Stimulated activated CD4-positive, alpha-beta T cell treated with anti-CD3 and anti-CD28 coated beads, Interleukin-1b, Interleukin-23, amount 100 ng/mL, for 1 hour (primary cell): ENCODE data around the gene FNDC3B.
A peak's percentile ranks its signal among the peaks of the same experiment; 100 is the strongest.
"Not testable (repeated sequence)": the region's sequence is repeated elsewhere in the genome, so short reads cannot be mapped to it uniquely, and the experiment has no call there.

ENCODE experiments used
- DNase-seq, 2 donors: peaks; one replicate each; pipeline ENCODE4 v3.0.0-alpha.2; 2020; ENCODE audit warnings: low read depth in 2 of 2

FNDC3B gene

DNA sequence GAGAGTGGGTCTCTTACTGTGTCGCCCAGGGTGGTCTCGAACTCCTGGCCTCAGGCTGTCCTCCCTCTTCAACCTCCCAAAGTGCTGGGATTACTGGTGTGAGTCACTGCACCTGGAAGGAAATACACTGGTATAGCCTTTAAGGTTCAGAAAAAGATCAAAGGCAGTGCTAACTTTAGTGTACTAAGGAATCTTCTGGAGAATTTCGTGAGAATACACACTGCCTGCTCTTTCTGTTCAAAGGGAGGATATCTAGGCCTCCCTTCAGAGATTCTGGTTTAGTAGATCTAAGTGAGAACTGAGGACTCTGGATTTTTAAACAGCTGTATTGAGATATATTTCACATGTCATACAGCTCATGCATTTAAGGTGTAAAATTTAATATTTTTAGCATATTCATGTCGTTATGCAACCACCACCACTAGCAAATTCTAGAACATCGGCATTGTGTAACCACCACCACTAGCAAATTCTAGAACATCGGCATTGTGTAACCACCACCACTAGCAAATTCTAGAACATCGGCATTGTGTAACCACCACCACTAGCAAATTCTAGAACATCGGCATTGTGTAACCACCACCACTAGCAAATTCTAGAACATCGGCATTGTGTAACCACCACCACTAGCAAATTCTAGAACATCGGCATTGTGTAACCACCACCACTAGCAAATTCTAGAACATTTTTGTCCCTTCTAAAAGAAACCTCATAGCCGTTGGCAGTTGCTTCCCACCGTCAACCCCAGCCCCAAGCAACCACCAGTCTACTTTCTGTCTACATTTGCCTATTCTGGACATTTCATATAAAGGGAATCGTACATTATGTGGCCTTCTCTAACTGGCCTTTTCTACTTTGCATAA is 54.4 kb downstream of the FNDC3B start:
- DNase-seq, result not testable (repeated sequence)

DNA sequence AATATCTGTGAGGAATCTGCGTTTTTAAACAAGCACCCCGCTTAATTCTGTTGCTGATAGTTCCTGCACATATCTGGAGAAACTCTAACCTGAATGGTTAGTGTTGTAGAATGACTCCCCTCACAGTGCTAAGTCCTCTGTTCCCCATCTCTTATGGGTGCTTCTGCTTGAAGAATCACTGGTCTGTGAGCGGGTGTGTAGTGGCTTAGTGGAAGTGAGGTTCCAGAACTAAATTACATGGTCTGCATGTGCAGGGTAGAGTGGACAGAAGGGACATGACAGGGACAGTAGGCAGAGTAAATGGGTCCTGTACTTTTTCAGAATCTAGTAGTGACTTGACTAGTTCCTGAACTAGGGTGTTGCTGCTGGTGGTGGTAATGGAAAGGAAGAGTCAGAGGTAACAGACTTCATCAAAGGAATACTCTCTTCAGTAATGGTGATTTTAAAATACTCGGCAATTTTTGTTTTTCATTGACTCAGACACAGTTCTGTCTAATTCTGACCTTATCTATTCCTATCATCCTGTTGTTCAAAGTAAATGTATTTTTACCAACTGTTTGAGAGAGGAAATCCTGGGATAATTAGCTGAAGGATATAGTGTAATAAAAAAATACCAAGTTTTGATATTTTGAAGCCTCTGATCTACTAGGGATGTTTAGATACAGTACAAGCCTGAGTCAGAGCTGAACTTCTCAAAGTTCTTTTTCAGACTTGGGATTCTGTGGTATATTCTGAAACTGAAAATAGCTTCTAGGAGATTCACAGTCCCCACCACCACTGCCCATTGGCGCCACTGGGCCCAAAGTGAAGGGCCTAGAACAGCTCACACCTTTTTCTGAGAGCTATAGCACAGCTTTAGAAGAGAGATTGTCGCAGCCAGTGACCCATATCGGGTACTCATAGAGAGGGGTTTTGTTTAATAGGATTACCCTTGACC is 55.5 kb downstream of the FNDC3B start:
- no peak for DNase-seq

DNA sequence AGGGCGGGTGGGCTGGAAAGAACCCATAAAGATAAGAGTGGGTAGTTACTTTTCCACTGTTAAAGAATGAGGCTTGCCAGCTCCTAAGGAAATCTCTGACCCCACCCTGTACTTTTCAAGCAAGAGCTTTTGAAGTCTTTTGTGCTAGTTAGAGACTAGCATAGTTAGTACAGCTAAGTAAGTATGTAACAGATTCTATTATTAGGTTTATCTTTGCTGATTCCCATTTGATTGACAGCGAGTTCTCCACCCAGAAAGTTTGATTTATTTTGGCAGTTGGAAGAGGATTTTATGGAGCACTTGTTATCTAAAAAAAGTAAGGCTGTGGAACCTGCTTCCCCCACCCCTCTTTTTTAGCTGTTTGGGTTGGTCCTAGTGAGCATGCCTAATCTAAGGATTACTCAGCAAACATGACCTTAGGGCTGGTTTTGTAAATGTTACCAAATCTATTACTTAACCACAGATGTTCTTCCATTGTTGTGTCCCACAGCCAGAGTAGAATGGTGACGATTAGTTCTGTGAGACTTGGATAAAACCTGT is 57.6 kb downstream of the FNDC3B start:
- DNase-seq, result no peak

DNA sequence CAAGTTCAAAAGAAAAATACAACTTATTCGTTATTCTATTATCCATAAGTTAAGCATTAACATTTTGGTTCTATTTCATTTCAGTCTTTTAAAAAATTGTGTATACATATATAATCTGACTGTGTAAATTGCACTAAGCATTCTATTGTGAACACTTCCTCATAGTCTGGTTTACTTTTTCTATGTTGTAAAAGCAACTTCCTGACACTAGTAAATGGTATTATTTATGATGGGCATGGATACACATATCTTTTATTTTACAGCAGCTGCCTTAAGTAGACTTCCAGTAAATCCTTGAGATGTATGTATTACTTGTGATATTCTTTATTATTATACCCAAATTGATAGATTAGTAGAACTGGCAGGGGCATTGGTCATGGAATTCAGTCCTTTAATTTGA is 58.2 kb downstream of the FNDC3B start:
- DNase-seq, result no peak

DNA sequence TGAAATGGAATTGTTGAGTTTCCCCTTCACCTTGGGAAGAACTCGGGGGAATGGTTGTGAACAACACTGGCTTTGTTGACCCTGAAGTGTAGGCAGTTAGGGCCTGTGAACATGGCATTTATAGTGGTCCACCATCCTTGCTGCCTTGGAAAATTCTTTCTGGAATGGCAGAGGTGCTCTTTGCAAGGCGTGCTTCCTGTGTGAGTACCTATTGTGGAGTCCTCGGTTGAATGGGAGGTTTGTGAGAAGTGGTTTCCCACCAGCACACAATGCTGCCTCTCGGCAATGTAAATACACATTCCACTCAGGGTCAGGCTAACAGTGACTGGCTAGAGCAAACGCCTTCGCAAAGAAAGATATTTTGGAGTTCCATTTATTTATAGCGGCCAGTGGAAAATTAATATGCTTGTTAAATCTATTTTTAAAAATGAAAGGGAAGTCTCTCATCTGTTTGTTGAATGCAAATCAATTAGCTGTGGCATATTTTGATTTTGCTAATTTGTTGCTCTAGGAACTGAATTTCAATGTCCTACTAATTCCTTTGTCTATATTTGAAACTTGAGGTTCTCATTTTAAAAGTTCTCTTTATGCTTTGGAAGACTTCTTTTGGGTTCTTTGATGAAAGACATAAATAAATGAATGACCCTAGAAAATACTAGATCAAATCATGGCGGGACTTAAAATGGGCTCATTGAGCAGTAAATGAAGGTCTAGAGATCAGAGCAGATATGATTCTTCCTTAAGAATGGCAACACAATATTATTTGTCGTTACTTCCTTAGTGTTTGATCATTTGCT is 59.5 kb downstream of the FNDC3B start:
- no peak for DNase-seq

DNA sequence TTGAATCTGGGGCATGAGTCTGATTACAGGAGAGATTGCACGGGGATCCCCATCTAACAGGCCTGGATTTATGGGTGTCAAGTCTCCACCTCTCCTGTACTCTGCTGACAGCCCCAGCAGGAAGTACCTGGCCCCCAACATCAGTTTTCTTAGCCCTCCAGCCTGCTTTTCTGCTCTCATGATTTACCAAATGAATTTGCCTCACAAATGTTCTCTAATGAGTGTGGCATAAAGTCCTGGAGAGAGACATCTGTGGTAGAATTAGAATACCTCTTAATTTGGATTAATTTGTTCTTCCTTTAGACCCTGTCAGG is 60.1 kb downstream of the FNDC3B start:
- no peak for DNase-seq

DNA sequence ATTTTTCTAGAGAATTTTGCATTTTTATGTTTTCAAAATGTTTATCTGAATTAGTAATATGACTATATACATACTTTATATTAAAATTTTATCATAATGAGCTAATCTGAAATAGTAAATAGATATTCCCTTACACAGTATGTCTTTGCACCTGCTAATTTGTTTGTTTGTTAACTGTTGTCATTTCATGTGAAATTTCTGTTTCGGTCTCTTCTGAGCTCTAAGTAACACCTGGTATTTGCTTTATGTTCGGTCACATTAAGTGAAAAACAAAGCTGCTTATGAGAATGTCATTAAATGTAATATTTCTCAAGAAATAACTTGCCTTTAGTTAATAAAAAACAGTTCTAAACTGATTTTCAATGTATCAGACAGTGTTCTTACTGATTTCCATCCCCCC is 61.1 kb downstream of the FNDC3B start:
- no peak for DNase-seq

DNA sequence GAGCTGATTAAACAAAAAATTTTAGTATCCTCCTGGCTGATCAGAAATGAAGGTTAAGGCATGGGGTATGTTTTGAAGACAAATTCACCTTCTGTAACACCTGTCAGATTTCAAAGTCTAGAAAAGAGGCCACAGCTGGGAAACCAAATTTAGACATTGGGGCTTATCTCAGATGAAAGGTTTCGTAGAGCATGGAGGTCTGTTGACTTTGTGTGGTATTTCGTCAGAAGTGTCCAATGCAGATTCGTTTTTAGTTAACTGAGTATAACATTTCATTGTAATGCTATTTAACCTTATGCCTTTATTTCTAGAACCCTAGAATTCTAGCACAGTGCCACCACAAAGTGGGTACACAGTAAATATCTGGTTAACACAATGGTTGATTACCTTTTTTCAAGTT is 61.7 kb downstream of the FNDC3B start:
- DNase-seq, result no peak

DNA sequence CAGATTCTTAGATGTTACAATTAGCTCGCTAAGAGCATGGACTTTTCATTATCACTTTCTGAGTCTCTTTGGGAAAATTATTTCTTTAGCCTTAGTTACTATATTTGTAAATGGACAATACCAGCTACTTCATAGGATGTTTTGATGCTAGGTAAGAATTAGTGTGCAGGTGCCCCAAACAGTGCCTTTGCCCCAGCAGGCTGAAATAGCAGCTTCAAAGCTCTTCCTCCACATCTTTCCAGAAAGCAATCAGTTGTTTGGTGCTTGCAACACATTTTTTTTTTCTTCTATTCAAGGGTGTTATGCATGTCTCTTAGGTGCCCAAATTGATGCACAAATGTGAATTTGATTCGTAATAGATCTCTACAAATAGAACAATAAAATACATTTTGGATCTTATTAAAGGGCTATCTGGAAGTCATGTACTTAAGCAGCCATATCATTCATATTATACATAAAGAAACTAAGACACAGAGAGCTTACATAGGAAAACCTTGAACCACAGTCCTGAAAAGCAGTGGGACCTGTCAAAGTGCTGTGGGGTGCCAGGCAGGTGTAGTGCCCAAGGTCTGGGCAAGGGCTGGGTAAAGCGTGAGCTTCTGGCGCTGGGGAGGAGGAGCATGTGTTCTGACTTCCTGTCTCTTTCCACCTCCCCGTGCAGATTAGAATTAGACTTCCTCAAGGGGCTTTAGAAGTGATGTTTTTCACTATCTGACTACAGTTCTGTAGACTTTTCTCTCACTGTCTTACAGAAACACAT is 62.9 kb downstream of the FNDC3B start:
- no peak for DNase-seq

DNA sequence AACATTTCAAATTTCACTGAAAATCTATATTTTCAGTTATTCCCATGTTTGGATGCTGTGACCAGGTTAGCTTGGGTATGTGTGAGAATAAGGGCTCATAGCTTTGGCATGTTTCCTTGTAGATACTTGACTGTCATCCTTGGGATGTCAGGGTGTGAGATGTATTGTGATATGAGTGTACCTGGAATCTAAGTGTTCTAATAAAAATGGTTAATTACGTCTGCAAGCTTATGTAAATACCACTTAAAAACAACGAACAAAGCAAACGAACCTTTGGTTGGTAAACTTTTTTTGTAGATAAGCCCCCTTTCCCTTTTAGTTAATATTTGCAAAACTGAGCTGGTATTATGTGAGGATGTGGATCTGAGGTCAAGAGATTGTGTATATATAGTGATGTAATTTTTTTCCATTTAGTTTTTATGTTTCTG is 63.5 kb downstream of the FNDC3B start:
- DNase-seq, result no peak

DNA sequence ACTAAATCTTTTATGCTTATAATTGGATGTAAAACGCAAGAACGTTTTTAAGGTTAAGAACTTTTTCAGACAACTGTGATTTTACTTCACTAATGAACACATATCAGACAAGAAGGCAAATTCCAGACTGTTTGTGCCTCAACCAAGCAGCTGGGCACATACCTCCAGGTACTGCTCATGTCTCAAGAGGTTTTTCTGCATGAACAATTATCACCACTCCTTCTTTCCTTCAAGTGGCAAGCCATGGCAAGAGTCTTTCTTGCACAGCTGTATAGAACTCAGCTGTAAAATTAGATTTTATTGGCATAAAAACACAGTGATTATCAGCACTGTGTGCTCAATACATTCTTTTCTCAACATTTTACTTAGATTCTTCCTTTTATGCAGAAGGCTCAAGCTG is 64.3 kb downstream of the FNDC3B start:
- DNase-seq, result no peak

DNA sequence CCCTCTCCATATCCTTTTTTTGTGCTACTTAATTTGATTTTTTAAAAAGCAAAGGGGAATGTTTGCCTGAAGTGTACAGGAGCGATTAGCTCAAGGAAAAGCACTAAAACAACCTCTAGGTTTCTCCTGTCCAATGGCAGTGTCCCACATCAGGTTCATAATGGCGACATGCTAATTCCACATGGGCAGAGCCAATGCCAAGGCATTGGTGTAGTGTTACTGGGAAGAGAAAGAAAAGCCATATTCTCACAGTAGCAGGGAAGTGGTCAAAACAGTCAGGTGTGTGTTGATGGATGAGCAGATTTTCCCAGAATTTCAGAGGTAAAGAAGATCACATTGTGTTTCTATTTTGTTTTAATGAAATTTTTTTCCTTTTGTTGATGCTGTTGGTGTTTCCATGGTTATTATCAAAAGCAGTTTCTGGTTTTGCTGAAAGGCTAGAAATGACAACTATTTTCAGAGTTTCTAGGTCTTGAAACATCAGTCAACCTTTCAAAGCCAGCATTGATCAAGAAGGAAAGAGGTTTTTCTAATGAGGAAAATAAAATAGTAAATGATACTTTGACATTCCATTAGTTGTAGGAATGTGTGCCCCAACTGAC is 65.2 kb downstream of the FNDC3B start:
- no peak for DNase-seq

DNA sequence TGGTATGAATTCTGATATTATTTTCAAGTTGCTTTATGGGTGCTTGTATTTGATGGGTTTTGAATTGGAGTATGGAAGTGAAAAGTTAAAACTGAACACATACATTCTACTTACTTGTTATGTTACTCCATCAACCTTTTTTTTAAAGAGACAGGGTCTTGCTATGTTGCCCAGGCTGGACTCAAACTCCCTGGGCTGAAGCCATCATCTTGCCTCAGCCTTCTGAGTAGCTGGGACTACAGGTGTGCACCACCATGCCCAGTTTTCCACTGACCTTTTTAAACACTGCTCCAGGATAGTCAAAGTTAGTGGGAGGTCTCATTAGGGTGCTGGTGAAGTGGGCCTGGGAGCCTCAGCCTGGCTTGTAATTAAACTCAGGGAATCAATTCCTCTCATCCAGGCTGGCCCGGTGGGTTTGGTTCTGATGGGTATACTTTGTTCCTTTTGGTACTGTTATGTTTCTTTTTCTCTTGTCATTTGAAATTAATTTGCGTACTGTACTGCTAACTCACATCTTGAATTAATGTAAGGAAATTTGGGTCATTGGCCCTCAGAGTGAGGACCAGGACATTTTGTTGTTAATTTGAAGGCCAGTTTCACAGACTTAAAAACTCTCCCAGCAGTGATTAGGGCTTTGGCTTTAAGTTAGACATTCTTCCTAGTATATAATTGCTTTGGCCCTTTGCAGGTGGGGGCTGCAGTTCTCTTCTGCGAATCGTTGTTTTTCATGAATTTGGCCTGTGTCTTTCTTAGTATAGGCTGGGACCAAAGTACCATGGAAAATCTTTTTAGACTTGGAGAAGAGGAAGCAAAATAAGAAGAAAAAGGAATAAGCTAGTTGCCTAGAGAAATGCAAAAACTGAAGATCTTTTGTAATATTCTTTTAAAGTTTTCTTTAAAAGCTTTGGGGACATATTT is 66.9 kb downstream of the FNDC3B start:
- DNase-seq, result no peak

DNA sequence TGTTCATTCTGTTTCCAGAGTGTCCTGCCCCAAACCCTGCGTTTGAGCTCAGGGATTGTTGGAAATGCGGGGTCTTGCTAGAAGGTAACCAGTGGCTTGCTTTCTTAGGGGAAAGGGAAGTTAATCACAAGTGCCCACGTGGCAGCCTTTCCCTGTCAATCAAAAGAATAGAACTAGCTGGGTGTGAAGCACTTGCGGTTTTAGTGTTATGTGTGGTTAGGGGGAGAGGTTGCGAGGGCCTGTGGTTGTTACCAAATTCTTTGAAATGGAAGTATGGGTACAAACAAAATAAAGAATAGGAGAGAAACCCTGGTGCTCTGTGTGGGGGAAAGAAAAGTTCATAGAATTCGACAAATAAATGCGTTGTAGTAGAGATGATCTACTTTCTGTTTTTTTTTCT is 67.6 kb downstream of the FNDC3B start:
- peak; percentile 9 to 22 for DNase-seq

DNA sequence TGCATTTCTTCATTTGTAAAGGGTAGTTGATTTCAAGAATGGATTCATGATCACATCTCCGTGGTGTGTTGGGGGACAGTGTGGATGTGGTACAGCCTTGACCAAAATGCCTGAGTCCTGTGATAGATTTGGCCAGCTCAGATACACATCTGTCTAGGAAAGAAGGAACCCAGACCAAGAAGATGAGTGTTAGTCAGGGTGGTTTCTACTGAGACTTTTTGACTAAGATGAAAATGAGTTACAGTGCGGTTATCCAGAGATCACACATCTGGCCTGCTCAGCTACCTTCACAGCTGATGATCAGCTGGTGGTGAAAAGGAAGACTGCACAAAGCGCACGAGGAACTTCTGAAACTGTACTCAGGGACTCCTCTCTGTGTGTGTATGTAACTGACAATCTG is 68.0 kb downstream of the FNDC3B start:
- no peak for DNase-seq

DNA sequence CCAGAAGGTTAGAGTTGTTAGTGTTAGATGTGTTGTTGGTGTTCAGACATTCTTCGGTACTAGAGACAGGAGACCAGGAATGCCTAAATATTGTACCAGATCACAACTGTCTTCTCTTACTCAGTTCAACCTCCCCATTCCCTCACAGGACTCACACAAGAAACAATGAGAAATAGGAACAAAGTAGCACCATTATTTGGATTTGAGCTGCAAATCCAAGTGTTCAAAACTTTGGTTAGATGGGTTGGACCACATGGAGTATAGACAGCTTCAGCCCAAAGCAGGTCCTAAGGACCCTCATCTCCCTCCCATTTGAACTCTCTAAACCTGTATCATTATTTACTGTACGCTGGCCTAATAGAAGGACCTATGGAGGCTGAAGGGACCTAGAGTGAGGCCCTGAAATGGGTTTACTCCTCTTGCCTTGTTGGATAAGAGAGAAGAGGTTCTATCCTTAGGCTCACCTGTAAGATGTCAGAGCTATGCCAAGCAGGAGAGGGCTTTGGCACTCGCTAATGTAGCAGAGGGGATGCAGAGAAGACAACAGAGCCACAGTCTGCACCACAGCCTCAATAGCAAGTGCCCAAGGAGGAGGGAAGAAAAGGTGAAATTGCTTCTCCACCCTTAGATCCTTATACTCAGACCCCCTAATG is 70.9 kb downstream of the FNDC3B start:
- DNase-seq, result no peak

DNA sequence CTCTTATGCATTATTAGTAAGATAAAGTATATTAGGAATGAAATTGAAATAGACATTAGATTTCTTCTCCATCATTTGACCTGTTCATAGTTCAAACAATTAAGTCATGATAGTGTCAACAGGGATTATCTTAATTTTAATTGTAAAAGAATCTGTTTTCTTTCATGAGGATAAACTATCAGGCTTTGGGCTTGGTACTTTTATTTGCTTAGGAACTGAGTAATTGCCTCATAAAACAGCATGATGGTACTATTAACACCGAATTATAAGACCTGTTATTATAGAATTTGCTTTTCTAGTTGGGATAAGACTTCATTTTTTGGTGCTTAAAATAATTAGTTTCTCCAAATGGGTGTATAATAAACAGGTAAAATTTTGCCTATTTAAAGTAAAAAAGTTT is 71.8 kb downstream of the FNDC3B start:
- no peak for DNase-seq

DNA sequence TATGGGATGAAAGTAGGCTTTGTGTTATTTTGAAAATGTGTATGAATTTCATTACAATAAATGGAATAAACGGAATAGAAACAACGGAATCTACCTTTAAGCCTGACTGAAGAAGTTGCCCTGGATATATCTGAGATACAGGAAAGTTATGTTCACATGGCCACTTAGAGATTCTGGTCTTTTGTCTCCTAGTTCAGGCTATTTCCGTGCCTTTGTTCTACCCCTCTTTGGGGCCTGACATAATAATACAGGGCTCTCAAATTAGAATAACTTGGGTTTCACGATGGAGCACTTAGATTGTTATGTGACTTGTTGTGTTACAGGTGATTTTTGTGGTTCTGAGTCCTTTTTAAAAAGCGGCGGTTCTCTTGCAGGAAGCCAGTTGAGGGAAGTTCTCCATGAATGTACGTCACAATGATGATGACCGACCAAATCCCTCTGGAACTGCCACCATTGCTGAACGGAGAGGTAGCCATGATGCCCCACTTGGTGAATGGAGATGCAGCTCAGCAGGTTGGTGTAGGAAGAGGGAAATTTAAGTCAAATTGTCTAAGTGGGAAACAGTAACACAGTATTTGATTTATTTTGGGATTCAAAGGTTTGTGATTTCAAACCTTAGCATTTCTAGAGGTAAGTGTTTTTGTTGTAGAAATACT is 72.8 kb downstream of the FNDC3B start:
- DNase-seq, result no peak

DNA sequence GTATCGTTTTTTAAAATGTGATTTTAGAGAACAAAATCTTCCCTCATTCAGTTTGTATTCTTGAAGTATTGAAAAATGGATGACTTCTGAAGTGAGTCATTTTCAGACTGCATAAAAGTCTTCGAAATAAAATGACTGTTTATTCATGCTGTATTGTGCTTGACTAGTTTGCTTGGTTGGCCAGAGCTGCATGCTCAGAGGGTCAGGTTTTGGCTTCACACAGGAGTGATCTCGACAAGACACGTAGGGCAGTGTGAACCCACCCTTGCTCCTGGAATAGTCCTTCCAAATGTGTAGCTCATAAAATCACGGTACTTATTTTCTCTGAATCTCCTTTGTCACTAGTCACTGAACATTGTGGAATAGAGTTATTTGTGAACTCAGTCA is 73.3 kb downstream of the FNDC3B start:
- DNase-seq, result no peak
